H9 (cell line): ENCODE measurements around the gene OTULINL. TPM values are rescaled to one million over a fixed set of nuclear protein-coding genes. Genes with fewer than 3 reads are reported as not detected.

Experiments used
- DNase-seq: peaks from one replicate; pipeline ENCODE4 v3.0.0-alpha.2; 2017
- H2AFZ ChIP-seq: one replicate; pipeline ENCODE4 v1.6.1; 2013; ENCODE audit warnings: mild to moderate bottlenecking, low read length, control low read depth, moderate library complexity
- H2AK5ac ChIP-seq: 2 replicates; pipeline ENCODE4 v1.6.1; 2013; ENCODE audit warnings: low read length, control low read depth, mixed read lengths; ENCODE audit not compliant: insufficient read length
- H2BK120ac ChIP-seq: one replicate; pipeline ENCODE4 v1.6.1; 2013; ENCODE audit warnings: low read depth, mild to moderate bottlenecking, low read length, control low read depth, inconsistent platforms; ENCODE audit not compliant: poor library complexity, severe bottlenecking
- H2BK12ac ChIP-seq: 2 replicates; pipeline ENCODE4 v1.6.1; 2013; ENCODE audit warnings: low read length, control low read depth, mixed read lengths, low read depth; ENCODE audit not compliant: insufficient read length
- H2BK15ac ChIP-seq: 2 replicates; pipeline ENCODE4 v1.6.1; 2013; ENCODE audit warnings: low read depth, low read length, control low read depth
- H2BK20ac ChIP-seq: one replicate; pipeline ENCODE4 v1.6.1; 2013; ENCODE audit warnings: low read depth, mild to moderate bottlenecking, low read length, control low read depth, inconsistent platforms; ENCODE audit not compliant: poor library complexity, severe bottlenecking
- H2BK5ac ChIP-seq: 2 replicates; pipeline ENCODE4 v1.6.1; 2013; ENCODE audit warnings: low read length, control low read depth, mixed read lengths; ENCODE audit not compliant: insufficient read length
- H3K14ac ChIP-seq: 2 replicates; pipeline ENCODE4 v1.6.1; 2013; ENCODE audit warnings: low read length, control low read depth; ENCODE audit not compliant: insufficient read depth
- H3K18ac ChIP-seq: 2 replicates; pipeline ENCODE4 v1.6.1; 2013; ENCODE audit warnings: low read depth, mild to moderate bottlenecking, mixed read lengths, low read length, control low read depth; ENCODE audit not compliant: insufficient read length
- H3K23ac ChIP-seq: 2 replicates; pipeline ENCODE4 v1.6.1; 2013; ENCODE audit warnings: low read length, control low read depth, mixed read lengths, low read depth; ENCODE audit not compliant: insufficient read length
- H3K23me2 ChIP-seq: 2 replicates; pipeline ENCODE4 v1.6.1; 2013; ENCODE audit warnings: low read depth, mild to moderate bottlenecking, mixed read lengths, low read length, control low read depth; ENCODE audit not compliant: insufficient read length, poor library complexity, severe bottlenecking
- H3K27ac ChIP-seq: 2 replicates; pipeline ENCODE4 v1.5.1; 2013; ENCODE audit warnings: low read length, control low read depth, mixed read lengths, low read depth; ENCODE audit not compliant: insufficient read length
- H3K27me3 ChIP-seq: 2 replicates; pipeline ENCODE4 v1.6.1; 2013; ENCODE audit warnings: low read length, control low read depth, inconsistent platforms; ENCODE audit not compliant: insufficient read depth
- H3K4ac ChIP-seq: 2 replicates; pipeline ENCODE4 v1.6.1; 2013; ENCODE audit warnings: low read depth, mild to moderate bottlenecking, control low read depth, inconsistent platforms, low read length, moderate library complexity
- H3K4me1 ChIP-seq: 2 replicates; pipeline ENCODE4 v1.6.1; 2013; ENCODE audit warnings: low read length, control low read depth, inconsistent platforms; ENCODE audit not compliant: insufficient read depth
- H3K4me2 ChIP-seq: 2 replicates; pipeline ENCODE4 v1.6.1; 2013; ENCODE audit warnings: low read length, control low read depth, mixed read lengths; ENCODE audit not compliant: insufficient read length, insufficient read depth
- H3K56ac ChIP-seq: 2 replicates; pipeline ENCODE4 v1.6.1; 2013; ENCODE audit warnings: low read depth, mild to moderate bottlenecking, mixed read lengths, low read length, control low read depth; ENCODE audit not compliant: insufficient read length
- H3K79me1 ChIP-seq: 2 replicates; pipeline ENCODE4 v1.6.1; 2013; ENCODE audit warnings: low read depth, mild to moderate bottlenecking, moderate library complexity, low read length, control low read depth, inconsistent platforms; ENCODE audit not compliant: insufficient read depth, poor library complexity, severe bottlenecking
- H3K79me2 ChIP-seq: 2 replicates; pipeline ENCODE4 v1.6.1; 2013; ENCODE audit warnings: low read length, control low read depth, inconsistent platforms; ENCODE audit not compliant: insufficient read depth
- H3K9ac ChIP-seq: 2 replicates; pipeline ENCODE4 v1.6.1; 2013; ENCODE audit warnings: low read length, control low read depth, mixed read lengths; ENCODE audit not compliant: insufficient read length; ENCODE audit errors: extremely low read depth
- H3K9me3 ChIP-seq: one replicate; pipeline ENCODE4 v1.6.1; 2013; ENCODE audit warnings: low read depth, low read length, inconsistent platforms; ENCODE audit not compliant: control insufficient read depth
- H3T11ph ChIP-seq: one replicate; pipeline ENCODE4 v1.6.1; 2013; ENCODE audit warnings: mild to moderate bottlenecking, low read length, control low read depth, inconsistent platforms
- H4K20me1 ChIP-seq: one replicate; pipeline ENCODE4 v1.6.1; 2013; ENCODE audit not compliant: control insufficient read depth, insufficient read length, insufficient read depth
- H4K5ac ChIP-seq: 2 replicates; pipeline ENCODE4 v1.6.1; 2013; ENCODE audit warnings: low read depth, mild to moderate bottlenecking, mixed read lengths, low read length, control low read depth; ENCODE audit not compliant: insufficient read length
- H4K8ac ChIP-seq: replicated peaks from 2 replicates; pipeline ENCODE4 v1.6.1; 2013; ENCODE audit warnings: low read length, control low read depth, mixed read lengths, low read depth; ENCODE audit not compliant: insufficient read length
- H4K91ac ChIP-seq: 2 replicates; pipeline ENCODE4 v1.6.1; 2013; ENCODE audit warnings: low read depth, mild to moderate bottlenecking, moderate library complexity, mixed read lengths, low read length, control low read depth; ENCODE audit not compliant: insufficient read length
- H3K27ac Mint-ChIP-seq, 3 experiments: 2 replicates in 2 of 3; 3 replicates in 1 of 3; pipeline ENCODE4 v1.8.0; 2020 to 2021; ENCODE audit warnings: mixed read lengths in 3 of 3, mild to moderate bottlenecking in 1 of 3, moderate library complexity in 1 of 3
- H3K27me3 Mint-ChIP-seq: 2 replicates; pipeline ENCODE4 v1.8.0; 2021; ENCODE audit warnings: low read depth, mild to moderate bottlenecking, moderate library complexity, mixed read lengths
- H3K36me3 Mint-ChIP-seq, 3 experiments: 2 replicates in 2 of 3; 3 replicates in 1 of 3; pipeline ENCODE4 v1.8.0; 2020 to 2021; ENCODE audit warnings: low read depth in 3 of 3, mixed read lengths in 3 of 3; ENCODE audit not compliant: insufficient read depth in 1 of 3
- H3K4me1 Mint-ChIP-seq, 2 experiments: 2 replicates each; pipeline ENCODE4 v1.8.0; 2020; ENCODE audit warnings: mixed read lengths in 2 of 2
- H3K4me3 Mint-ChIP-seq, 2 experiments: 2 replicates in 1 of 2; 3 replicates in 1 of 2; pipeline ENCODE4 v1.8.0; 2020 to 2021; ENCODE audit warnings: mild to moderate bottlenecking in 2 of 2, mixed read lengths in 2 of 2, moderate library complexity in 1 of 2
- H3K9me3 Mint-ChIP-seq, 2 experiments: 2 replicates in 1 of 2; 3 replicates in 1 of 2; pipeline ENCODE4 v1.8.0; 2020; ENCODE audit warnings: mild to moderate bottlenecking in 2 of 2, mixed read lengths in 2 of 2, moderate library complexity in 1 of 2
- WGBS: extraction: QIAGEN DNeasy Blood & Tissue Kit; methylation state at CpG from one replicate; pipeline ENCODE4 v1.1.7; 2013; ENCODE audit warnings: missing lambda C conversion rate, low lambda C conversion rate, mixed read lengths; ENCODE audit not compliant: insufficient read length; ENCODE audit errors: extremely low coverage; 5-methylcytosine and 5-hydroxymethylcytosine counted together
- total RNA-seq: library from RNA; stranded (reverse); gene quantifications from 2 replicates; pipeline ENCODE4 v1.2.1, GENCODE V29; 2021
- TF ChIP-seq, protein P1 (sequence below): fragments of 200-600 bp; sonication (generic); conservative IDR thresholded peaks from 3 replicates; pipeline ENCODE4 v1.8.0; 2021; ENCODE audit warnings: antibody characterized with exemption, mild to moderate bottlenecking

The OTULINL gene
- total RNA-seq, 1 experiment from 2014 or later = 7.5 TPM

DNA sequence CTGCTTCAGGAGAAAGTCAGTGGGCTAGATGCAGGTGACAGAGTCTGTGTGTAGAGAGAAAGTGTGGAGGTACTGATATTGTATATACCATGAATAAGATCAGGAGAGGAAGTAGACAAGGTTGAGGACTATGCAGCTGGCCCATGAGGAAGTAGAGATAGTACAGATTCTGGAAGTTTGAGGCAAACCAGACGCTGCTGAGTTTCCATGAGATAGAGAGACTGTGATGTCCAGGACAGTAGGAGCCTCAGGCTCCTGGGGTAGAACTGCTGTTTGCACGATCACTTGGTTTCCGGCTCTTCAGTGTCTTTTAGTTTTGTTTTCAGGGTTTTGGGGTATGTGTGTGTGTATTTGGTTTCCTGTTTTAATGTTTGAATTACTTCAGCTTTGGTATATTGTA is 13.6 kb downstream of the OTULINL start:
- Histone ChIP-seq H3K27ac (no peak overlapping the region), H4K20me1 (no peaks in the 10 kb centered on the region), H3K4me2 (no peak overlapping the region), H3K79me2 (no peaks in the 10 kb centered on the region), H4K91ac (no peak overlapping the region), H3T11ph (no peak overlapping the region), H3K23me2 (no peaks in the 10 kb centered on the region), H2AFZ (no peak overlapping the region), H3K18ac (no peak overlapping the region), H2BK15ac (no peak overlapping the region), H2BK120ac (no peak overlapping the region), H3K14ac (no peak overlapping the region), H3K4ac (no peak overlapping the region), H3K79me1 (no peaks in the 10 kb centered on the region), H3K56ac (no peak overlapping the region), H4K5ac (no peak overlapping the region), H2AK5ac (no peak overlapping the region), H3K4me1 (no peaks in the 10 kb centered on the region), H4K8ac (no peak overlapping the region), H2BK12ac (no peak overlapping the region), H2BK20ac (no peak overlapping the region), H3K9me3 (no peaks in the 10 kb centered on the region), H2BK5ac (no peak overlapping the region), H3K9ac (no peak overlapping the region), H3K23ac (no peak overlapping the region), H3K27me3 (no peaks in the 10 kb centered on the region)
- TF ChIP-seq, protein P1, sequence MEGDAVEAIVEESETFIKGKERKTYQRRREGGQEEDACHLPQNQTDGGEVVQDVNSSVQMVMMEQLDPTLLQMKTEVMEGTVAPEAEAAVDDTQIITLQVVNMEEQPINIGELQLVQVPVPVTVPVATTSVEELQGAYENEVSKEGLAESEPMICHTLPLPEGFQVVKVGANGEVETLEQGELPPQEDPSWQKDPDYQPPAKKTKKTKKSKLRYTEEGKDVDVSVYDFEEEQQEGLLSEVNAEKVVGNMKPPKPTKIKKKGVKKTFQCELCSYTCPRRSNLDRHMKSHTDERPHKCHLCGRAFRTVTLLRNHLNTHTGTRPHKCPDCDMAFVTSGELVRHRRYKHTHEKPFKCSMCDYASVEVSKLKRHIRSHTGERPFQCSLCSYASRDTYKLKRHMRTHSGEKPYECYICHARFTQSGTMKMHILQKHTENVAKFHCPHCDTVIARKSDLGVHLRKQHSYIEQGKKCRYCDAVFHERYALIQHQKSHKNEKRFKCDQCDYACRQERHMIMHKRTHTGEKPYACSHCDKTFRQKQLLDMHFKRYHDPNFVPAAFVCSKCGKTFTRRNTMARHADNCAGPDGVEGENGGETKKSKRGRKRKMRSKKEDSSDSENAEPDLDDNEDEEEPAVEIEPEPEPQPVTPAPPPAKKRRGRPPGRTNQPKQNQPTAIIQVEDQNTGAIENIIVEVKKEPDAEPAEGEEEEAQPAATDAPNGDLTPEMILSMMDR = no peak
- Mint-ChIP-seq H3K27me3 (no peaks in the 10 kb centered on the region; the same call in 1 of the 2 replicates), H3K9me3 (peaks cover 4 to 7% of the 10 kb centered on the region in 2 experiments; a peak in 3 of 5 replicates), H3K36me3 (peaks cover 0 to 11% (median 3%) of the 10 kb centered on the region in 3 experiments; a peak in 2 of 7 replicates), H3K4me1 (peaks cover 0 to 7% of the 10 kb centered on the region in 2 experiments; a peak in 1 of 4 replicates), H3K4me3 (no peak overlapping the region), H3K27ac (no peak overlapping the region)
- WGBS = no CpG with 5 or more reads among the region's 3 CpGs
- DNase-seq = no peak
